HG02678 (cell line): Measurements from ENCODE around the gene FMN2.
"Not testable (repeated sequence)": the region's sequence is repeated elsewhere in the genome, so short reads cannot be mapped to it uniquely, and the experiment has no call there.

Experiments used
- ATAC-seq: cut with Tn5 transposase; IDR thresholded peaks from one replicate; pipeline ENCODE4 v1.9.1; 2021; ENCODE audit warnings: mild to moderate bottlenecking, moderate library complexity; ENCODE audit not compliant: unreplicated experiment

The FMN2 gene

GRCh38 chr1:240134596-240134995 is 42.9 kb downstream of the FMN2 start:
- no peak for ATAC-seq

DNA sequence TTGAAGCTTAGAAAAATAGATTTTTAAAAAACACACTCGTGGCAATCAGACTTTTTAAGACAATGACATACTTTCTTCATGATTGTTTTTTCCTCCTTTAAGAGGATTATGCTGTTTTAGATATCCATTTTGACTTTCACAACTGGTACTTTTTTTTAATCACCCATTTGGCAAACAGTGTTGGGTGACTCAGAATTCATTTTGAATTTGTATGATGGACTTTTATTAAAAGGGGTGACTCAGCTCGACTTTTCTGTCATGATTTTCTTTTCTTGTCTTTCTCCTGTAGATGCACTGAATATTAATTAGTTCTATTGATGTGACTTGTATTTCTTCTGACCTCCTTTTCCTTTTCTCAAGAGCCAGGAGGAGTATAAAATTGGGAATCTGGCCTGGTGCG is 44.7 kb downstream of the FMN2 start:
- no peak for ATAC-seq

GRCh38 chr1:240138867-240139266 is 47.2 kb downstream of the FMN2 start:
- no peak for ATAC-seq

- ATAC-seq = no peak
Observed at GRCh38 chr1:240139511-240139910, 47.8 kb downstream of the FMN2 start.

GRCh38 chr1:240145120-240145519 is 53.4 kb downstream of the FMN2 start:
- ATAC-seq = no peak

GRCh38 chr1:240148333-240148732 is 56.6 kb downstream of the FMN2 start:
- ATAC-seq = no peak

DNA sequence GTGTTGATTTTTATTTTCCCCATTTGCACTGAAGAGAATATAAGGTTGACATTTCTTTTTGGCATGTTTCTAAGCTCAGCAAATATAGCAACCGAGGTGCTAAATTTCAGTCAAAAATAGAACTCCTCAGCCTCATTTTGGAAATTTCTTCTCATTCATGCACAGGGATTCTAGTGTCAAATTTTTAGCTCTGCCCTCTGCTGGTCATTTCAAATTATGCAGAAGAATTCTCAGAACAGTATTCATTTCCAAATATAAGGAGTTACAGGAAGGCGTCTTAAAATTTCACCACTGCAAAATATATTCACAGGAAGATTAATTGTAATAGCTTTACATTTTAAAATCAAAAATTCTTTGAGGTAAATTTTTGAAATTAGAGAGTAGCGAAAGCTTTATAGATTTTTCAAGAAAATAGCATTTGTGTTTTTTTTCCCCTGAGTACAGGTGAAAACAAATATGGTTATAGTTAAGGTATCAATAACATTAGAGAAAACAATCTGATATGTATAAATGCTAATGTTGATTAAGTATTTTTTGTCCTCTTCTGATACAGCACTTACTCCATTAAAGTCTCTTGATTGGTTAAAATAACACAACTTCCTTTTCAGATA is 57.9 kb downstream of the FMN2 start:
- ATAC-seq = peak; percentile 62

DNA sequence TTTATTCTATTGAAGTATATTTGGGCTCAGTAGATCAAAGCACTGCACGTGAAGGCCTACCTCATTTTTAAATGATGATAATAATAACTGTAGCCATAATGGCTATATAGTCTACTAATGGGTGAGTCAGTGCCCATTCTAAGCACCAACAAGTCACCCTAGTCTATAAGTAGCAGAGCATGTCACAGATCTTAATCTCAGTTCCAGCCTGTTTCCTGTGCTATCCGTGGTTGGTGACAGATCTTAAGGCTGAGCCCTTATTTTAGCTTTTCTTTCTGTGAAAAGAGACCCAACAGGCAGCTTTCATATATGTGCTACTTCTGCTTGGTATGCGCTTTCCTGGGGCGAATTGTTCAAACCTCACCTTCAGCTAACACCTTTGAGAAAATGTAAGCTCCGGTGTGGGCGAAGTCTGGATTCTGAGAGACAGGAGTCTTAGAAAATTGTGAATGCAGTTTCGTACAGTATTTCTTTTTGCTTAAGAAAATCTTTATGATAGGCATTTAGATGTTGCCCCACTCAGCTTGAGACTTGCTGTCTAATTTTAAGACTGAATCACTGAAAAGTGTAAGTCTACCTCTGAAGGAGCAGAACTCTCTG is 59.6 kb downstream of the FMN2 start:
- no peak for ATAC-seq

DNA sequence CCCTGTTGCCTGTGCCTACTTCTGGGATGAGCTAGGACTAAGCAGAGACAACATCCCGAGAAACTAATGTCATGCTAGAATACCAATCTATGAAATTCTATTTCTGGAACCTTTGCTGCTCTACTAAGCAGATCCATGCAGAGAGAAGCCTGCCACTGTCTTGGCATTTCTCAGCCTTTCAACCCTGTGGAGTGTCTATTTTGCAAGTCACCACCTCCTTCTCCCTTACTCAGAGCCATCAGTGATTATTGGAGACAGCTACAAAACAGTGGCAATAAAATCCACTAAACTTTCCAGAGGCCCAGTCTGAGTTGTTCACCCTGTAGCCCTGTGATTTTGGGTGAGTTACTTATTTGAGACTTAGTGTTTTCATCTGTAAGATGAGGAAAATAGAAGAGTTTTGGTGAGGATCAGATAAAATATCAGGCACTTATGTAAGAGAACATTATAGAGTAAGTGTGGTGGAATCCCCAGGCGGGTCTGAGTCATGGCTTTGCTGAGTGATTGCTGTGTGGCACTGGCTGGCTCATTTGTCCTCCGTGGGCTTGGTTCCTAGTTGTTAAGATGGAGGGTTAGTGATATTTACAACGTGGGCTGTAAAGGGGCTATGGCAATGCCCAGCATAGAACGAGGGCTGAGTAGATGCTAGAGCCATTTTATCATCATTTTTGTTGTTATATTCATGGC is 61.1 kb downstream of the FMN2 start:
- no peak for ATAC-seq

DNA sequence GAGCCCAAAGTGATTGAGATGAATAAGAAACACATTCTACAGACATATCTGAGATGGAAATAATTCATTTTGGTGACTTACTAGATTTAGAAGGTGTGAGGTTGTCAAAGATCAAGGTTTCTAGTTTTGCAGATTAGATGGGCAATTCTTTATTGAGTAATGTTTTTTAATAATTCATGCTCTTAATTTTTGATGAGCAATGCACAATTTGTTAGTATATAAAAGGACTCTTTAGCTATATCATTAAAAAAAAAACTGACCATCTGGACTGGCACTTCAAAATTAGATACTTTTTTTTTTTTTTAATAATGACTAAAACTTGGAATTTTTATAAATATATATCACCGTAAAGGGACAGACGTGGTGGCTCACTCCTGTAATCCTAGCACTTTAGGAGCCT is 63.9 kb downstream of the FMN2 start:
- ATAC-seq = no peak

DNA sequence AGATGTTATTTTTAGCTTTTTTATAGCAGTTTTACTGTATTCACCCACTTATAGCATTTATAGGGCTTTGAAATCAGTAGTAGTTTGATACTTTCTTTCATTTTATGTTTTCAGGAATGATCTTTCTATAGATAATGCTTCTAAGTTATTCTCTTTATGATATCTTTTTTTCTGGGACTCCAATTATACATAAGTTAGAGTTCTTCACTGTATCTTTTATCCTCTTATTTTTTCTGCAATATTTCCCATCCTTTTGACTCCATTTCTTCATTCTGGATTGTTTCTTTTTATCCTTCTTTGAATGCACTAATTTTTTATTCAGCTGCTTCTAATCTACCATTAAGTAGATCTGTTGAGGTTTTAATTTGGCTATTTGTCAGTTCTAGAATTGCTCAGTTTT is 73.1 kb downstream of the FMN2 start:
- no peak for ATAC-seq

GRCh38 chr1:240169188-240169587 is 77.5 kb downstream of the FMN2 start:
- no peak for ATAC-seq

DNA sequence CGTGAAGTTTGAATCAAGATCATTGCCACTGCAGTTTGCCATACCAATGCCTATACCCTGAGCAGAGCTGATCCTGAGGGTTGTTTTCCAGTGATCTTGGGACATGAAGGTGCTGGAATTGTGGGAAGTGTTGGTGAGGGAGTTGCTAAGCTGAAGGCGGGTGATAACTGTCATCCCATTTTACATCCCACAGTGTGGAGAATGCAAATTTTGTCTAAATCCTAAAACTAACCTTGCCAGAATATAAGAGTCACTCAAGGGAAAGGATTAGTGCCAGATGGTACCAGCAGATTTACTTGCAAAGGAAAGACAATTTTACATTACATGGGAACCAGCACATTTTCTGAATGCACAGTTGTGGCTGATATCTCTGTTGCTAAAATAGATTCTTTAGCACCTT is 78.6 kb downstream of the FMN2 start:
- no peak for ATAC-seq

- no peak for ATAC-seq
Observed at GRCh38 chr1:240170806-240171205, 79.1 kb downstream of the FMN2 start.

GRCh38 chr1:240171907-240172306 is 80.2 kb downstream of the FMN2 start:
- no peak for ATAC-seq

GRCh38 chr1:240173836-240174235 is 82.2 kb downstream of the FMN2 start:
- ATAC-seq = no peak

DNA sequence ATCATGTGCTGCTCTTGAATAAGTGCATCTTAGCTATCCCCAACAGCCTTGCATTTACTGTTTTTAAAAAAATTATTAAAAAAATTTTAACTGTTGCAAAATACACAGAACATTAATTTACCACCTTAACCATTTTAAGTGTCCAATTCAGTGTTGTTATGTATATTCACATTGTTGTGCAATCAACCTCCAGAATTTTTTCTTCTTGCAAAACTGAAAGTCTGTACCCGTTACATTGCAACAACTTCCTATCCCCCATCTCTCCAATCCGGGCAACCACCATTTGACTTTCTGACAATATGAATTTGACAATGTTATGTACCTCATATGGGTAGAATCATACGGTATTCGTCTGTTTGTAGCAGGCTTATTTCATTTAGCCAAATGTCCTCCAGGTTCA is 83.1 kb downstream of the FMN2 start:
- no peak for ATAC-seq

GRCh38 chr1:240178366-240178765 is 86.7 kb downstream of the FMN2 start:
- ATAC-seq = no peak

- ATAC-seq = not testable (repeated sequence)
Observed at GRCh38 chr1:240184682-240185081, 93.0 kb downstream of the FMN2 start.

DNA sequence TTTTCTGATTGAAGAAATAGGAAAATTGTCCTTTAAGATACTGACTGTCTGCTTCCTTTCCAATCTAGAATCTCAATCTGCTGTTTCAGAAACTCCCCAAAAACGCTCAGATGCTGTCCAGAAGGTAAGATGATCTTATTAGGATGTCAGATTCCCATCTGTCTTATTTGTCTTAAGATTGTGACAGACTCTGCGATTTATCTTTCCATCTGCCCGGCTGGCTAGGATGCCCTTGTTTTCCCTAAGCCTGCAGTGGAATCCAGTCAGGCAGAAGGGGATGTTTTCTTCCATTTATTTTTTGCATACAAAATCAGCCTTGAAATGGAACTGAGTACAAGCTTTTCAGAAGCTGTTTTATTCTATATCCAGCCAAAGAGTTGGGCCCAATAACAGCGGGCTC is 96.5 kb downstream of the FMN2 start:
- ATAC-seq = no peak

DNA sequence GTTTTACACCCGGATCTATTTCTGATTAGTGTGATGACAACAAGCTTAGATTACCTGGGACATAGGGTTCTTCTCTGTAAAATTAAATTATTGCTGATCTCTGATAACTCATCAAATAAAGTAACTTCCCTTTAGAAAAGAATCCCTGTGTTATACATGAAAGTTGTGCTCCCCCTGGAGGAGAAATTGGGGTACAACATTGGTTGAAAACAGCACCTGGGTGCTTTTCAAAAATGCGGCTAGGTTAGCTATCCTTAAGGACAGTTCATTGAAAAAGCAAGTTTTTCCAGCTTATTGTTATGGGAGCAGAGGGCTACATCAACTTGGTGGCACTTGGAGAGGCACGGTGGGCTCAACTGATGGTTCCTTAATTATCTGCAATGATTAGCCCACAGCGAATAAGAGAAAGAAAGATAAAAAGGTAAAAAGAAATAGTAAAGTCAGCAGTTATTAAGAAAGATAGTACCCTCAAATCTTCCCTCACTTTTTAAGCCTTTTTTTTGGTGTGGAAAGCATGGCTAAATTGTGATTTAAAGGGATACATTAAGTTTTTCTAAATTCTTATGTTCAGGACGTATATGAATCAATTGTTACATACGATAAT is 97.8 kb downstream of the FMN2 start:
- ATAC-seq = peak; percentile 77

DNA sequence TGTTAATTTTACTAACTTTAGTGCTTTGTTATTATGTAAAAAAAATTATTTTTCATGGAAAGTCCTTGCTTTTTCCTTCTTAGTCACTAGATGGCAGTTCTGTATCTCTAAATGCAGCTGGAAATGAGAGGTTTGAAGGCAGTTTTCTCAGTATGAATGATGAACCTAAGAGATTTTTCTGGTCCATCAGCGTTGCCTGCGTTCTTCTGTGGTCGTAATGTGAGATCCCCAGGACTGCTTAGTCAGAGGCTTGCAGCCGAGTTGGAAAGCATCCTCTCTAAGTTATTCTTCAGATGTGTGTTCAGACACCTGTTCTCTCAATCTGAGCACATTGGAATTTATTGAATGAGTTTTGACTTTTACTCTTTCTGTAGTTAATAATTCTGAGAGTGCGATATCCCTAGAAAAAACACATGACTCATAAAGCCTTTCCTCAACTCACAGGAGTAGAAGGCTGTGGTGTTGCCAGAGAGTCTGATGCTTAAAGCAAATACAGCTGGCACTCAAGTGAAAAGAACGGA is 99.3 kb downstream of the FMN2 start:
- no peak for ATAC-seq
